Occipital lobe (tissue), 2 donors: Measurements from ENCODE around the gene FOXI2. TPM values are rescaled to one million over a fixed set of nuclear protein-coding genes. Genes with fewer than 3 reads are reported as not detected.

Experiments used
- DNase-seq: peaks from one replicate; lab custom pipeline; 2025; lab: John Stamatoyannopoulos, UW
- total RNA-seq: library from RNA; depleted of rRNA; stranded (reverse); fragments of >200 nt; gene quantifications from one replicate; pipeline ENCODE4 v1.2.3, GENCODE V29; 2014

FOXI2 gene
- not detected for total RNA-seq

- no peak for DNase-seq
Observed at GRCh38 chr10:127736915-127737562, at the start of gene FOXI2. TSS of gene FOXI2 (plus strand) at chr10:127737185. CDS start at chr10:127737274, 89 bp downstream.

- no peak for DNase-seq
Observed at GRCh38 chr10:127687548-127687947, 49.4 kb upstream of the FOXI2 start.

- no peak for DNase-seq
Observed at GRCh38 chr10:127690176-127690835, 46.7 kb upstream of the FOXI2 start.

GRCh38 chr10:127694580-127695193, 42.3 kb upstream of the FOXI2 start:
- DNase-seq: no peak

- DNase-seq: no peak
Observed at GRCh38 chr10:127695431-127695830, 41.6 kb upstream of the FOXI2 start.

DNA sequence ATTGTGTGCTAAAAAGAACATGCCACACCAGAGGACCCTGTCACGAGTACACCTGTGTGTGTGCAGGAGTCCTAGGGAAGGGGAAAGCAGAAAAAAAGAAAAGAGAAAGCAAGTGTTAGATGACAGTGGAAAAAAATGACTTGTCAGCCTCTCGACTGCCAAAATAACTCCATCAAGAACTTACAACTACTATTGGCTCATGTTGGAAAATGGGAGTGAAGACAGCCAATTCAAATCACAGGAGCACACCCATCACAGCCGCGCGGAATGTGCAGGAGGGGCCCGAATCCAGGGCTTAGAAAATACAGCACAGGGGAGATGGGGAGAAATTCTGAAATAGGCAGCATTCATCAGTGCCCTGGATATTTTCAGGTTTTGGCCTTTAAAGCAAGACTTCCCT, 38.1 kb upstream of the FOXI2 start:
- no peak for DNase-seq

DNA sequence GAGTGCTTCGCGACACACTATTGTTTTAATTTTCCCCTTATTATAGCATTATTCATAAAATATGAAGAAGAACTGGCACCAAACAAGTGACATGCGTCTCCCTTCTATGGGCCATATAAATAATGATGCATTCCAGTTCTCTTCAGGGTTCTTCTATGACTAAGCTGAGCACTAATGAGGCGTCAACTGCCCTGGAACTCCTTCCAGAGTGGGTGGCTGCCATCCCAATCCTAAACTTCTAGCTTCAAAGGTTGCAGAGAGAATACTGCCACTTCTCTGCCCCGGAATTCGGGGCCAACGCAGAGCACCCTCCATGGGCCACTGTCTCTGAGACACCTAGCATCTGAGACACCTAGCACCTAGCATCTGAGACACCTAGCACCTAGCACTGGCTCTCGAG, 37.7 kb upstream of the FOXI2 start:
- DNase-seq: no peak

DNA sequence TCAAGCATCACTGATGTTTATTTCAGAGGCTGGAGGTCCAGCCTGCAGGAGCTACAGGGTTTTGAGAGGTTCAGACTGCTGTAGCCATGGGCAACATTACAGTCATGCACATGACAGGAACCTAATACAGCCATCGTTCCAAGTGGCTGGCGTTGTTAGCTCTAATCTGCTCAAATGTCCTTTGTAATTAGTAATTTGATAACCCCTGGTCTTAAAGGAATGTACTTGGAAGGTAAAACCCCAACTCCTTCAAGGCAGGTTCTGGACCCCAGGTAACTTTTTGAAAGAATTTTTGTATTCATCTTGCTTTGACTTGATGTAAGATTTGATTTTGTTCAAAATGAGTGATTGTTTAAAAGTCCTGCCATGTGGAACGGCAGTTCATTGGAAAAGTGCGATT, 34.7 kb upstream of the FOXI2 start:
- DNase-seq: no peak

DNA sequence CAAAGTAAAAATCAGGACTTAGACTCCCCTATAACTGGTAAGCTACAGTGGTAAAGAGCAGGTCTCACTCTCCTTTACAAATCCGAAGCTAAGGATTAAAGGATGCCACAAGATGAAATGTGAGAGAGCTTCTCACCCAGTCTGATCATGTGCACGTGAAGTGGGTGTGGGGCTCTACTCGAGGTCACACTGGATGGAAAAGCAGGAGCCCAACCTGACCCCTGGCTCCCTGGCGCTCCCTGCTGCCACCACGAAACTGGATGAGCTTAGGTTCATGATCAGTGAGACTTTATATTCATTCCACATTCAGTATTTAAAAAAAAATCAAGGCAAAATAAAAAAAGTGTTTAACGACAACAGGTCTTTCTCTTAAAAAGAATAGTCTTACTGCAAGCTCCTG, 21.7 kb upstream of the FOXI2 start:
- DNase-seq: no peak

GRCh38 chr10:127715782-127716378, 21.1 kb upstream of the FOXI2 start:
- DNase-seq: no peak

- DNase-seq: no peak
Observed at GRCh38 chr10:127720142-127720541, 16.8 kb upstream of the FOXI2 start.

- no peak for DNase-seq
Observed at GRCh38 chr10:127720903-127721302, 16.1 kb upstream of the FOXI2 start.

GRCh38 chr10:127734753-127735152, 2.2 kb upstream of the FOXI2 start:
- DNase-seq: no peak

- DNase-seq: no peak
Observed at GRCh38 chr10:127735156-127735555, 1.8 kb upstream of the FOXI2 start.

GRCh38 chr10:127735723-127736221, 1.2 kb upstream of the FOXI2 start:
- no peak for DNase-seq

DNA sequence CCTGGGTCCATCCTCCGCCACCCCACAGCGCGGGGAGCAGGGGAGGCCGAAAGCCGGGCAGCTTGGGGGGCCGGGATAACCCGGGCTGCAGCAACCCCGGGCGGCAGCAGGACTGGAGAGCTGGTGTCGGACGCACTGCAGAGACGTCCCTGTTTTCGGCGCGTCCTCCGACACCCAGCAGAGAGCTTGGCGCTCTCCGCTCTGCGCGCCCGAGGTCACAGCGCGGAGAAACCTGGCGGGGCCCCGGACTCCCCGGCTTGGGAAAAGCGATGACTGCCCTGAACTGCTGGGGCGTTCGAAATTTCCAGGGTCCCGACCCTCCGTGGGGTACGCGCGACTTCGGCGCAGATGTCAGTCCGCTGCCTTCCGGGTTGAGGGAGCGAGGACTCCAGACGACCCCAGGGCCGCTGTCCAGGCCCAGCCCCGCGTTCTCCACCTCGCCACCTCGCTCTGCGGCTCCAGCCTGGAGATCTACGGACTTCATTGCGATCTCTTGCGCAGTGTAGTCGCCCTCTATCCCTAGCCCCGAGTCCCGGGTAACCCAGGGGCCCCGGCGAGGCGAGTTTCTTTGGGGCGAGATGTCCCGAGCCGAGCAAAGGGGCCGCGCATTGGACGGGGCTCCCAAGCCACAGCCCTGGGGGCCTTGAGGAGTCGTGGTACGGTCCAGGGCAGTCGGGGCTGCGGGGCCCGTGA, 617 bp upstream of the FOXI2 start:
- no peak for DNase-seq

DNA sequence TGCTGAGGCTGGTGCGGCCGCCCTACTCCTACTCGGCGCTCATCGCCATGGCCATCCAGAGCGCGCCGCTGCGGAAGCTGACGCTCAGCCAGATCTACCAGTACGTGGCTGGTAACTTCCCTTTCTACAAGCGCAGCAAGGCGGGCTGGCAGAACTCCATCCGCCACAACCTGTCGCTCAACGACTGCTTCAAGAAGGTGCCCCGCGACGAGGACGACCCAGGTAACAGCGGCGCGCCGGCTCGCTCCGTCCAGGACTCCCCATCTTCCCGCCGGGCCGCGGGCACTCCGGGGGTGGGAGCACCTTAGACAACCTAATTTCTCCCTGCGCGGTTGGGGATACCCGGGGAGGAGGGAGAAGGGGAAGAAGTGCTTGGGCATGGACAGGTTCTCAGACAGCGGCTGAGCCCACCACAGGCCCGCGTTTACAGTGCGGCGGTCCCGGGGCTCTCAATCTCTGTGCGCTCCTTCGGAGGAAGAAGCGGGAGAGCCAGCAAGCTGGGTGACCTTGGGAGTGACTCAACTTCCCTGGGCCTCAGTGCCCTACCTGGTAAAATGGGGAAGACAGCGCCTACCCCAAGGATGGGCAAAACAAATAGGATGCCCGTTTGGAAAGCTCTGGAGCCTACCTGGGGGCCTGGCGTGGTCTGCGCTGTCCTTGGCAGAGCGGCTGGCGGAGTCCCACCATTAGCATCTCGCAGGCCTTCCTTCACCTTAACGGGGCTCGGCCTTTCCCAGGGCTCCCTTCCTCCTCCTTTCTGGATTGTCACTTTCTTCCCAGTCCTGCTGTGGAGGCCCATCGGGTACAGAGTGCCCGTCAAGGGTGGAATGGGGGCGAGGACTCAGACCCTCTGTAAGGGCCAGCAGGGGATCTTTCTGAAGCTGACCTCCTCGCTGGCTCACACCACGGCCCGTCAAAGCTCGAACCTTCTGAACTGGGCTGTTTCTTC, 852 bp downstream of the FOXI2 start:
- DNase-seq: no peak

- DNase-seq: no peak
Observed at GRCh38 chr10:127738512-127739424, 1.8 kb downstream of the FOXI2 start.

DNA sequence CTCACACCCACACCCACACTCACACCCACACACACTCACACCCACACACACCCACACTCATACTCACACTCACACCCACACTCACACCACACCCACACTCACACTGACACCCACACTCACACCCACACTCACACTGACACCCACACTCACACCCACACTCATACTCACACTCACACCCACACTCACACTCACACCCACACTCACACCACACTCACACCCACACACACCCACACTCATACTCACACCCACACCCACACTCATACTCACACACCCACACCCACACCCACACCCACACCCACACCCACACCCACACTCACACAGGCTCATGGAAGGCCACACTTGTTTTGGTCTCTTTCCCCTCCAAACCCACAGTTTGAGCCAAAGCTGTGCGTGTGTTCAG, 2.9 kb downstream of the FOXI2 start:
- DNase-seq: no peak

DNA sequence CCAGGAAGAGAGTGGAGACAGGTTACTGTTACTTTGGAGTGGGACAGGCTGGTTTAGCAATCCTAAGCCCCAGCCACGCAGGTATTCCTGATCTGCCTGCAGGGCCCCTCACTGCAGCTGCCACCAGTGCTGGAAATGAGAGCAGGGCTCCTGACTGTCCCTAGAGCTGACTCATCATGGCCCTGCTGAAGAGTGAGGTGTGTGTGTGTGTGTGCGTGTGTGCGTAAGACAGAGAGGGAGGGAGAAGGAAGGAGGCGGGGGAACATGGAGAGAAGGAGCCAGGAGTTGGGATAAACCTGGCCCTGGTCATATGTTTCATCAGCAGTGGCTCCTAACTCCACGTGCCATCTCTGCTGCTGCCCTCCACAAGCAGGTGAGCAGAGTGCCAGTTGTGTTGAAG, 3.6 kb downstream of the FOXI2 start:
- DNase-seq: no peak
